Tibial nerve (tissue), 4 donors: ENCODE results near the gene ZNF280D. TPM values are rescaled to one million over a fixed set of nuclear protein-coding genes. Genes with fewer than 3 reads are reported as not detected.

Source experiments
- DNase-seq, 2 donors: peaks; one replicate each; pipeline ENCODE4 v3.0.0-alpha.2; 2019; ENCODE audit warnings: low spot score in 2 of 2
- H3K27ac ChIP-seq, 4 donors: fragments of 200-600 bp; sonication (generic) in 3 of 4; one replicate each; pipeline ENCODE4 v1.5.1; 2017 to 2019; ENCODE audit warnings: mild to moderate bottlenecking in 1 of 4
- H3K27me3 ChIP-seq, 2 donors: fragments of 200-600 bp; sonication (generic) in 1 of 2; one replicate each; pipeline versions ENCODE4 v1.5.1 to v1.6.0; 2017 to 2019
- H3K36me3 ChIP-seq, 3 donors: fragments of 200-600 bp; sonication (generic); one replicate each; pipeline ENCODE4 v1.5.1; 2018 to 2019
- H3K4me1 ChIP-seq, 4 donors: fragments of 200-600 bp; sonication (generic) in 3 of 4; one replicate each; pipeline ENCODE4 v1.5.1; 2017 to 2019
- H3K4me3 ChIP-seq, 4 donors: fragments of 200-600 bp; sonication (generic) in 3 of 4; one replicate each; pipeline ENCODE4 v1.5.1; 2017 to 2019; ENCODE audit warnings: mild to moderate bottlenecking in 1 of 4, moderate library complexity in 1 of 4
- H3K9me3 ChIP-seq, 4 donors: fragments of 200-600 bp; sonication (generic) in 3 of 4; one replicate each; pipeline ENCODE4 v1.5.1; 2017 to 2019
- EP300 ChIP-seq, 2 donors: sonication (generic); formaldehyde crosslinking; IDR thresholded peaks; one replicate each; pipeline ENCODE4 v1.6.1; 2017; ENCODE audit warnings: antibody characterized with exemption in 2 of 2, mild to moderate bottlenecking in 1 of 2
- POLR2A ChIP-seq, 2 donors: fragments of 450-650 bp; IDR thresholded peaks; one replicate each; pipeline ENCODE4 v1.6.1; 2017; ENCODE audit warnings: antibody characterized with exemption in 2 of 2, mild to moderate bottlenecking in 2 of 2, moderate library complexity in 2 of 2
- WGBS, 2 donors: methylation state at CpG; one replicate each; pipeline ENCODE4 v1.1.5; 2018; 5-methylcytosine and 5-hydroxymethylcytosine counted together
- total RNA-seq, 4 donors: library from RNA; depleted of rRNA; stranded (reverse); fragments of >200 nt; gene quantifications; one replicate each; pipeline ENCODE4 v1.1.0, GENCODE V29; 2016
- TF ChIP-seq, protein P1 (sequence below), 5 experiments: fragments of 200-600 bp in 3 of 5; fragments of 450-650 bp in 2 of 5; sonication (generic) in 3 of 5; IDR thresholded peaks; one replicate each; pipeline ENCODE4 v1.5.1; 2016 to 2019; ENCODE audit warnings: antibody characterized with exemption in 5 of 5, mild to moderate bottlenecking in 3 of 5, moderate library complexity in 2 of 5

ZNF280D gene
- total RNA-seq, 4 donors from 2014 or later = 60.6 to 107 (median 75.2) TPM

DNA sequence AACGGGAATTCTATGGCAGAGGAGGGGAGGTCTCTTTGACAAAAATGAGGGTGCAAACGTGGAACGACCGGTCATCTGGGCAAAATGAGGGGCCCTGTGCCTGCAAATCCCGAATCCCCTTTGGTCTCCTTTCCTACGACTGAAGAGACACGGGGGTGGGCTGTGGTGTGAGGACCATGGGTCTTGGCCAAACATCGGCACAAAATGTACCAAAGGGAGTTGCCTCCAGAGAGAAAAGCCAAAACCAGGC, 498 bp downstream of the ZNF280D start:
- 0 to 1% methylated on average over 8 of the region's 8 CpGs for WGBS, 2 donors
- H3K27me3 ChIP-seq = no peaks in the 10 kb centered on the region
- H3K9me3 ChIP-seq = no peaks in the 10 kb centered on the region
- TF ChIP-seq, protein P1, sequence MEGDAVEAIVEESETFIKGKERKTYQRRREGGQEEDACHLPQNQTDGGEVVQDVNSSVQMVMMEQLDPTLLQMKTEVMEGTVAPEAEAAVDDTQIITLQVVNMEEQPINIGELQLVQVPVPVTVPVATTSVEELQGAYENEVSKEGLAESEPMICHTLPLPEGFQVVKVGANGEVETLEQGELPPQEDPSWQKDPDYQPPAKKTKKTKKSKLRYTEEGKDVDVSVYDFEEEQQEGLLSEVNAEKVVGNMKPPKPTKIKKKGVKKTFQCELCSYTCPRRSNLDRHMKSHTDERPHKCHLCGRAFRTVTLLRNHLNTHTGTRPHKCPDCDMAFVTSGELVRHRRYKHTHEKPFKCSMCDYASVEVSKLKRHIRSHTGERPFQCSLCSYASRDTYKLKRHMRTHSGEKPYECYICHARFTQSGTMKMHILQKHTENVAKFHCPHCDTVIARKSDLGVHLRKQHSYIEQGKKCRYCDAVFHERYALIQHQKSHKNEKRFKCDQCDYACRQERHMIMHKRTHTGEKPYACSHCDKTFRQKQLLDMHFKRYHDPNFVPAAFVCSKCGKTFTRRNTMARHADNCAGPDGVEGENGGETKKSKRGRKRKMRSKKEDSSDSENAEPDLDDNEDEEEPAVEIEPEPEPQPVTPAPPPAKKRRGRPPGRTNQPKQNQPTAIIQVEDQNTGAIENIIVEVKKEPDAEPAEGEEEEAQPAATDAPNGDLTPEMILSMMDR (IDR thresholded peaks at IDR 0.05) = no peak
- no peak for TF ChIP-seq POLR2A (IDR thresholded peaks at IDR 0.05)
- TF ChIP-seq EP300 (IDR thresholded peaks at IDR 0.05) = no peak
- H3K4me1 ChIP-seq = peaks cover 5 to 48% (median 28%) of the 10 kb centered on the region in 4 donors
- H3K27ac ChIP-seq = peak overlapping the region; percentile 93 to 100 (median 96)
- DNase-seq = peak in 1 of 2 donors; percentile 47
- no peaks in the 10 kb centered on the region for H3K36me3 ChIP-seq
- H3K4me3 ChIP-seq = peak overlapping the region; percentile 56 to 93 (median 74)

DNA sequence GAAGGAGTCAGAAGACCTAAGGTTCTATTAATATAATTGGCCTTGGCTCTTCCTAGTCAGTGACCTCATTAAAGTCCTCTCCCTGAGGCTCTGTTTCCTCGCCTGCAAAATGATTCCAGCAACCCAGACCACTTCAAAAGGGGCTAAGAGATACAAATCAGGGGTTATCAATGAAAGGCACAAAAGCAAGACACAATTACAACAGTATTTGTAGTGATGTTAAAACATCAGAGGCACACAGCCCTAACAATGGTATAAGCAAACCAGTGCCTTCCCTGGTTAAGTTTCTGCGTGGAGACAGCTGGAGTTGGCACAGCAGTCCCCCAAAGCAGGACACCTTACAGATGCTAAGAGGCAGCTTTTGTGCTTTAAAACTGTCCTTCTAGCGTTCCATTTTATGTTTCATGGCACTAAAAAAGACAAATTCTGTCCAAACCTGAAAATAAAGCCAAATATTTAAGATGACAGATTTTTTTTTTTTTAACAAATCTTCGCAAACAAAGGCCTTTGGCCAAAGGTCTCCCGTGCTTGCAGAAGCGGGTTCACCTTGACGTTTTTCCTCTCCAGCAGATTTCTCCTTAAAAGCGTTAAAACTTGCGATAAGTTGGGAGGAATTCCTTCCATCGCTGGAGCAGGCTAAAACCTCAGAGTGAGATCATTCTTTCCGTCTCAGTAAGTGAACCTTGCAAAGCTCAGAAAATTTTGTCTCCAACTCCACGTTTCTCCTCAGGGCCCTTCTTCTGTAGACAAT, 999 bp downstream of the ZNF280D start:
- H3K27me3 ChIP-seq = no peaks in the 10 kb centered on the region
- H3K4me1 ChIP-seq = peaks cover 5 to 48% (median 28%) of the 10 kb centered on the region in 4 donors
- DNase-seq = peak in 1 of 2 donors; percentile 23
- 4 to 5% methylated on average over 12 of the region's 12 CpGs for WGBS, 2 donors
- H3K4me3 ChIP-seq = peak overlapping the region; percentile 56 to 93 (median 74)
- peak overlapping the region; percentile 93 to 100 (median 96) for H3K27ac ChIP-seq
- no peaks in the 10 kb centered on the region for H3K9me3 ChIP-seq
- TF ChIP-seq, protein P1 (IDR thresholded peaks at IDR 0.05) = no peak
- H3K36me3 ChIP-seq = peaks cover 0 to under 1% (median 0%) of the 10 kb centered on the region in 3 donors

DNA sequence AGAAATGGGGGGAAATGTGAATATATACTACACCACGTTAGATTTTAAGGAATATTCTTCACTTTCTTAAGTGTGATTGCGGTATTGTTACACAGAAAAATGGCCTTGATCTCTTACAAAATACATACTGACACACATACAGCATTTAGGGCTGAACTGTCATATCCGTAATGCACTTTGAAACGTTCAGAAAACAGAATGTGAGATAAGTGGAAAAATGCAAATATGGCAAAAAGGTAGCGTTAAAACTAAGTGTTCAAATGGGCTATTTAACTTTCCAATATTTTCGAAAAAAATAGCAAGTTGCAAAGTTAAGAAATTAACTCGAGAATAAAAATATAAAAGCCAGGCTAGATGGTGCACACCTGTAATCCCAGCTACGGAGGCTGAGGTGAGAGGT, 1.8 kb downstream of the ZNF280D start:
- no peak for DNase-seq
- H3K4me1 ChIP-seq = peaks cover 5 to 50% (median 26%) of the 10 kb centered on the region in 4 donors
- peak overlapping the region in 3 of 4 donors; percentile 95 to 100 (median 97) for H3K27ac ChIP-seq
- peak overlapping the region in 2 of 4 donors; percentile 56 to 93 for H3K4me3 ChIP-seq
- peaks cover 0 to 4% (median 0%) of the 10 kb centered on the region in 3 donors for H3K36me3 ChIP-seq
- no peaks in the 10 kb centered on the region for H3K27me3 ChIP-seq
- TF ChIP-seq EP300 (IDR thresholded peaks at IDR 0.05) (no peak), POLR2A (IDR thresholded peaks at IDR 0.05) (no peak)
- TF ChIP-seq, protein P1 (IDR thresholded peaks at IDR 0.05) = no peak
- H3K9me3 ChIP-seq = no peaks in the 10 kb centered on the region
- WGBS, 2 donors = 62 to 76% methylated on average over 8 of the region's 8 CpGs

DNA sequence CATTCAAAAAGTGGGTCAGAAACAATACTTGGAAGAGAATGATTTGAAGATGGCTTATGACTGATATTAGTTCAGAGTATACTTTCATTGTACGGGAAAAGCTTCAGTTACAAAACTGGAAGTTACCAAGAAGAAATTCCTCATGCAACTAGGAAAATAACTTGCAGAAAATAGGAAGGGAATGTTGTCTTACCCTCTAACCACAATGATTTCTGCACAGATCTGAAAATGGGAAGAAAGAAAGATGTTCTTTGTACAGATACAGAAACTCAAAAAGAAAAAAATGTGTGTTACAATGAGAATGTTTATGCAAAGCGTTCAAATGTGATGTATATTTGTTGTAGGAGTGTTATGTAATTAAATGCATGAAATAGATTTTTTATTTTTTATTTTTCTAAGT, 3.7 kb downstream of the ZNF280D start:
- Histone ChIP-seq H3K36me3 (peaks cover 0 to 4% (median 0%) of the 10 kb centered on the region in 3 donors), H3K4me3 (no peak overlapping the region), H3K27ac (no peak overlapping the region), H3K9me3 (no peaks in the 10 kb centered on the region), H3K4me1 (peaks cover 5 to 65% (median 34%) of the 10 kb centered on the region in 4 donors), H3K27me3 (no peaks in the 10 kb centered on the region)
- 16 to 31% methylated on average over 2 of the region's 2 CpGs for WGBS, 2 donors
- DNase-seq = no peak
- TF ChIP-seq EP300 (IDR thresholded peaks at IDR 0.05) (no peak), POLR2A (IDR thresholded peaks at IDR 0.05) (no peak)
- TF ChIP-seq, protein P1 (IDR thresholded peaks at IDR 0.05) = no peak

DNA sequence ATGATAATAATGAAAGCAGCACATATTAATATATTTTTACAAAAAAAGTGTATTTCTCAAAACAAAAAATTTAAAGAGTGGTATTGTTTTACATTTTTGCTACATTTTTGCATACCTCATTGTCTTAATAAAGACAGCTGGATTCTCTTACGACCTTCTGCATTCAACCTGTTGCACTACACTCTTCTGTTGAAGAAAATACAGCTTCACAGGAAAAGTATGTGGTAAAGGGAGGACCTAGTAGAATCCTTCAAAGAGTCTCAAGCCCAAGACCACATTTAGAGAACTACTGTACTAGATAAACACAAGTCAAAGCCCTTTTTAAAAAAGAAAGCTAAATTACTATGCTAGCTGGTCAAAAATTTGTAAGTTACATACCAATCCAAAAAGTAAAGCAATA, 7.9 kb downstream of the ZNF280D start:
- 79 to 81% methylated on average over 1 of the region's 1 CpG for WGBS, 2 donors
- TF ChIP-seq, protein P1 (IDR thresholded peaks at IDR 0.05) = no peak
- TF ChIP-seq EP300 (IDR thresholded peaks at IDR 0.05) (no peak), POLR2A (IDR thresholded peaks at IDR 0.05) (no peak)
- H3K4me1 ChIP-seq = peaks cover 0 to 60% (median 15%) of the 10 kb centered on the region in 4 donors

More for the DNA sequence above, 7.9 kb downstream of the ZNF280D start:
- Histone ChIP-seq H3K4me3 (no peak overlapping the region), H3K36me3 (peaks cover 0 to 10% (median 0%) of the 10 kb centered on the region in 3 donors), H3K9me3 (no peaks in the 10 kb centered on the region), H3K27me3 (no peaks in the 10 kb centered on the region), H3K27ac (no peak overlapping the region)
- no peak for DNase-seq
